B cell (primary cell): ENCODE data around the gene ITFG1. TPM values are rescaled to one million over a fixed set of nuclear protein-coding genes. Genes with fewer than 3 reads are reported as not detected.

Experiments used
- ATAC-seq: fragments of 200-7000 bp; cut with Tn5 transposase; one replicate; pipeline ENCODE4 v1.10.0; 2021; ENCODE audit warnings: low read depth, mild to moderate bottlenecking, moderate number of reproducible peaks, moderate library complexity
- CTCF ChIA-PET: fragments of 350-600 bp; sonication (Branson Sonifier 250); formaldehyde crosslinking; loops from one replicate; lab custom pipeline; 2021; ENCODE audit warnings: antibody characterized with exemption, inconsistent platforms; lab: Charles Lee
- POLR2A ChIA-PET: fragments of 350-600 bp; sonication (Branson Sonifier 250); formaldehyde crosslinking; loops from one replicate; lab custom pipeline; 2021; ENCODE audit warnings: antibody characterized with exemption; lab: Charles Lee
- DNase-seq: peaks from one replicate; pipeline ENCODE4 v3.0.0; 2013
- H2AFZ ChIP-seq: 2 replicates; pipeline ENCODE4 v1.6.1; 2012; ENCODE audit warnings: mild to moderate bottlenecking, low read depth, low read length; ENCODE audit not compliant: insufficient read depth, poor library complexity, severe bottlenecking
- H3K27ac ChIP-seq, 2 donors: 1 replicate in 1 of 2; 2 replicates in 1 of 2; pipeline ENCODE4 v1.5.1; 2012 to 2013; ENCODE audit warnings: low read length in 2 of 2, mild to moderate bottlenecking in 2 of 2, moderate library complexity in 1 of 2
- H3K27me3 ChIP-seq, 4 experiments: fragments of 200-600 bp in 1 of 4; sonication (generic) in 1 of 4; replicated peaks in 1 of 4; 1 replicate in 2 of 4; 2 replicates in 2 of 4; pipeline versions ENCODE4 v1.6.1 to v1.7.0; 2013 to 2016; ENCODE audit warnings: low read length in 3 of 4, mild to moderate bottlenecking in 2 of 4, mixed read lengths in 1 of 4, moderate library complexity in 1 of 4; ENCODE audit not compliant: insufficient read depth in 4 of 4, control insufficient read depth in 3 of 4; ENCODE audit errors: control extremely low read depth in 1 of 4
- H3K36me3 ChIP-seq, 2 experiments: replicated peaks in 1 of 2; 1 replicate in 1 of 2; 2 replicates in 1 of 2; pipeline versions ENCODE4 v1.6.1 to v1.7.1; 2013; ENCODE audit warnings: low read length in 1 of 2; ENCODE audit not compliant: insufficient read depth in 2 of 2, control insufficient read depth in 1 of 2; ENCODE audit errors: control extremely low read depth in 1 of 2, extremely low read depth in 1 of 2
- H3K4me1 ChIP-seq, 2 donors: fragments of 200-600 bp in 1 of 2; sonication (generic) in 1 of 2; 1 replicate in 1 of 2; 2 replicates in 1 of 2; pipeline versions ENCODE4 v1.5.1 to v1.6.1; 2013 to 2017; ENCODE audit warnings: low read length in 2 of 2; ENCODE audit not compliant: control insufficient read depth in 2 of 2, insufficient read depth in 2 of 2
- H3K4me2 ChIP-seq: replicated peaks from 2 replicates; pipeline ENCODE3; 2012; ENCODE audit warnings: mild to moderate bottlenecking, low read depth, low read length; ENCODE audit not compliant: poor library complexity, severe bottlenecking
- H3K4me3 ChIP-seq, 5 experiments: fragments of 200-600 bp in 1 of 5; sonication (generic) in 1 of 5; 1 replicate in 3 of 5; 2 replicates in 2 of 5; pipeline versions ENCODE4 v1.5.1 to v1.7.0; 2011 to 2016; ENCODE audit warnings: low read length in 4 of 5, mild to moderate bottlenecking in 4 of 5, low read depth in 2 of 5, control low read depth in 1 of 5, moderate library complexity in 1 of 5; ENCODE audit not compliant: insufficient read depth in 1 of 5; ENCODE audit errors: control extremely low read depth in 1 of 5, extremely low read depth in 1 of 5
- H3K79me2 ChIP-seq: fragments of 200-600 bp; sonication (generic); one replicate; pipeline ENCODE4 v1.6.0; 2016; ENCODE audit warnings: low read length; ENCODE audit not compliant: control insufficient read depth, insufficient read depth
- H3K9ac ChIP-seq: fragments of 200-600 bp; sonication (generic); 2 replicates; pipeline ENCODE4 v1.6.1; 2017; ENCODE audit warnings: mild to moderate bottlenecking, low read length, moderate library complexity
- H3K9me3 ChIP-seq, 3 donors: one replicate each; pipeline versions ENCODE4 v1.6.1 to v1.7.1; 2013; ENCODE audit warnings: low read length in 2 of 3; ENCODE audit not compliant: control insufficient read depth in 2 of 3, insufficient read depth in 1 of 3; ENCODE audit errors: control extremely low read depth in 1 of 3
- H4K20me1 ChIP-seq: 2 replicates; pipeline ENCODE4 v1.6.0; 2012; ENCODE audit warnings: mild to moderate bottlenecking, low read length; ENCODE audit not compliant: insufficient read depth, control insufficient read depth, poor library complexity, severe bottlenecking
- H3K27ac Mint-ChIP-seq: one replicate; pipeline ENCODE4 v1.8.0; 2021; ENCODE audit warnings: mixed read lengths
- H3K27me3 Mint-ChIP-seq: one replicate; pipeline ENCODE4 v1.8.0; 2021; ENCODE audit warnings: mixed read lengths
- H3K4me1 Mint-ChIP-seq: one replicate; pipeline ENCODE4 v1.8.0; 2021; ENCODE audit warnings: mixed read lengths
- H3K4me3 Mint-ChIP-seq: one replicate; pipeline ENCODE4 v1.8.0; 2021; ENCODE audit warnings: mixed read lengths
- H3K9me3 Mint-ChIP-seq: one replicate; pipeline ENCODE4 v1.8.0; 2022; ENCODE audit warnings: mixed read lengths; ENCODE audit not compliant: insufficient read depth
- CTCF ChIP-seq: fragments of 200-600 bp; IDR thresholded peaks from one replicate; pipeline ENCODE4 v1.8.0; 2022; ENCODE audit warnings: antibody characterized with exemption, mild to moderate bottlenecking
- EZH2 ChIP-seq: IDR thresholded peaks from 2 replicates; pipeline ENCODE4 v1.6.1; 2012; ENCODE audit warnings: borderline replicate concordance, low read depth, mild to moderate bottlenecking, moderate library complexity, low read length; ENCODE audit not compliant: insufficient read depth, poor library complexity, severe bottlenecking
- WGBS: methylation state at CpG from one replicate; pipeline ENCODE4 v1.1.5; 2013; ENCODE audit warnings: missing lambda C conversion rate; ENCODE audit not compliant: insufficient coverage; 5-methylcytosine and 5-hydroxymethylcytosine counted together
- intact Hi-C: fragments of 100-400 bp; cut with micrococcal nuclease; formaldehyde crosslinking; loops from one replicate; pipeline ENCODE4 v1.10.0; 2022
- polyA plus RNA-seq: library from polyadenylated mRNA; depleted of rRNA; stranded (reverse); fragments of >200 nt; gene quantifications from 2 replicates; pipeline ENCODE4 v1.2.3, GENCODE V29; 2012
- total RNA-seq, 2 donors: library from RNA; stranded (reverse); fragments of 120-200 nt in 1 of 2; gene quantifications; 1 replicate in 1 of 2; 2 replicates in 1 of 2; pipeline versions ENCODE4 v1.2.3 to v1.2.4, GENCODE V29; 2013 to 2022

Gene ITFG1
- total and polyA plus RNA-seq, 2 donors (not counting 1 experiment from before 2014, with no cell fraction given): 9.7 to 40.4 TPM

- Histone ChIP-seq H4K20me1 (no peaks in the 10 kb centered on the region), H3K9me3 (no peaks in the 10 kb centered on the region), H3K4me3 (no peak overlapping the region), H2AFZ (no peak overlapping the region), H3K4me1 (peaks cover 8 to 13% of the 10 kb centered on the region in 2 donors), H3K27me3 (no peaks in the 10 kb centered on the region), H3K36me3 (no peaks in the 10 kb centered on the region), H3K9ac (no peak overlapping the region), H3K79me2 (no peaks in the 10 kb centered on the region), H3K27ac (no peak overlapping the region), H3K4me2 (peak overlapping the region; percentile 34)
- no peaks in the 10 kb centered on the region for H3K9me3 Mint-ChIP-seq
- no peak overlapping the region for H3K4me3 Mint-ChIP-seq
- ChIA-PET CTCF (no interaction called here), POLR2A (no interaction called here)
- TF ChIP-seq CTCF: no peak
- TF ChIP-seq EZH2: no peak
- no peaks in the 10 kb centered on the region for H3K27me3 Mint-ChIP-seq
- 0% methylated on average over 2 of the region's 8 CpGs for WGBS
- H3K27ac Mint-ChIP-seq: no peak overlapping the region
- peaks cover 17% of the 10 kb centered on the region for H3K4me1 Mint-ChIP-seq
- ATAC-seq (peak; percentile 72), DNase-seq (peak; percentile 62)
- intact Hi-C loops: no loop called here
Measured at GRCh38 chr16:47392081-47392480, 68.8 kb downstream of the ITFG1 start.

- intact Hi-C loops: no loop called here
- no peaks in the 10 kb centered on the region for H3K27me3 Mint-ChIP-seq
- peaks cover 15% of the 10 kb centered on the region for H3K4me1 Mint-ChIP-seq
- Histone ChIP-seq H3K4me1 (peaks cover 8 to 13% of the 10 kb centered on the region in 2 donors), H3K27me3 (no peaks in the 10 kb centered on the region), H2AFZ (no peak overlapping the region), H3K36me3 (no peaks in the 10 kb centered on the region), H3K4me2 (no peak overlapping the region), H4K20me1 (no peaks in the 10 kb centered on the region), H3K79me2 (no peaks in the 10 kb centered on the region), H3K27ac (no peak overlapping the region), H3K4me3 (no peak overlapping the region), H3K9me3 (no peaks in the 10 kb centered on the region), H3K9ac (no peak overlapping the region)
- no peak overlapping the region for H3K27ac Mint-ChIP-seq
- TF ChIP-seq EZH2 (no peak), CTCF (no peak)
- CTCF ChIA-PET: no interaction called here
- ATAC-seq (no peak), DNase-seq (no peak)
- POLR2A ChIA-PET: no interaction called here
- 100% methylated on average over 2 of the region's 4 CpGs for WGBS
- no peaks in the 10 kb centered on the region for H3K9me3 Mint-ChIP-seq
- H3K4me3 Mint-ChIP-seq: no peak overlapping the region
Measured at GRCh38 chr16:47388705-47389104, 72.2 kb downstream of the ITFG1 start.
